ENCODE data around the gene SULT2B1.

The SULT2B1 gene

GRCh38 chr19:48646001-48646721, 94.2 kb downstream of the SULT2B1 start, which contains the start of gene CA11:
CA11 (minus strand) TSS chr19:48646187; CDS start chr19:48645632, 555 bp downstream.
- in situ Hi-C loops (cut with MboI; ENCODE audit: low sequenced_read_pairs): no loop called here

DNA sequence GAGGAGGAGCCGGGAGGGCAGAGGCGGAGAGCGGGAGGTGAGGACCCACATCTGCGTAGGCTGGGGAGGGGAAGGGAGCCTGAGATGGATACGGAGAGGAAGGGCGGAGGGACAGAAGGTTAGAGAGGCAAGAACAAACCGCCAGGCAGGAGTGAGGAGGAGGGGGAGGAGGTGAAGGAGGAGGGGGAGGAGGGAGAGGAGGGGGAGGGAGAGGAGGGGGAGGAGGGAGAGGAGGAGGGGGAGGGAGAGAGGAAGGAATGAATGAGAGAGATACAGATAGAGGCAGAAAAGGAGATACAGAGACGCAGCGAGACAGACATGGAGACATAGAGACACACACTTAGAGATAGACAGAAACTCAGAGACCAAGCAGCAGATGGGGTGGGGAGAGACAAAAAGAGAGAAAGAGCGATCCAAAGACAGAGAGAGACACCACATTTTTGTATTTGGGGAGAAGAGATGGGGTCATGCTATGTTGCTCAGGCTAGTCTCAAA, 94.8 kb downstream of the SULT2B1 start:
- in situ Hi-C loops (cut with MboI; ENCODE audit: low sequenced_read_pairs): no loop called here

GRCh38 chr19:48648134-48648533, 96.2 kb downstream of the SULT2B1 start:
- in situ Hi-C loops (cut with MboI; ENCODE audit: low sequenced_read_pairs): no loop called here

Measured in HL-60/S4 treated with phorbol 12-myristate 13-acetate at 8.2 ng/mL for 4 days and 3 days (cell line).